K562 (cell line): ENCODE results near the gene PIEZO2. TPM values are rescaled to one million over a fixed set of nuclear protein-coding genes. Genes with fewer than 3 reads are reported as not detected.
A peak's percentile ranks its signal among the peaks of the same experiment; 100 is the strongest.

ENCODE experiments used
- ATAC-seq: fragments of 200-7000 bp; cut with Tn5 transposase; 3 replicates; pipeline ENCODE4 v1.9.1; 2020; ENCODE audit warnings: moderate library complexity
- BruUV-seq: library from RNA; stranded (reverse); fragments of 400-500 nt; replicated peaks from 2 replicates; lab custom pipeline; 2021; lab: Mats Ljungman, UMichigan
- CTCF ChIA-PET: fragments of 300-600 bp; formaldehyde crosslinking; extraction: SDS; loops from one replicate; lab custom pipeline; 2021; ENCODE audit warnings: low intra/inter-chr PET ratio; lab: Yijun Ruan, JAX
- POLR2A ChIA-PET: fragments of 300-600, 350-650 bp; sonication (Branson Sonifier 250); formaldehyde crosslinking; extraction: SDS; loops from one replicate; lab custom pipeline; 2021; ENCODE audit warnings: antibody characterized with exemption, inconsistent platforms; lab: Yijun Ruan, JAX
- DNase-seq, 4 experiments: peaks; one replicate each; pipeline versions ENCODE4 v3.0.0 to v3.0.0-alpha.2; 2011 to 2018; ENCODE audit warnings: low spot score in 3 of 4, mixed read lengths in 3 of 4; ENCODE audit errors: extremely low read depth in 1 of 4
- FAIRE-seq: peaks from 2 replicates; lab custom pipeline; 2011; peaks lifted over from hg19 to GRCh38; lab: Jason Lieb, UNC
- H2AFZ ChIP-seq: 2 replicates; pipeline ENCODE4 v1.6.0; 2011; ENCODE audit warnings: low read depth, low read length, control low read depth, inconsistent platforms
- H3K27ac ChIP-seq: fragments of 200-600 bp; 3 replicates; pipeline ENCODE4 v1.8.0; 2011; ENCODE audit warnings: low read depth, mild to moderate bottlenecking, control low read depth, inconsistent platforms, low read length, moderate library complexity, mixed read lengths; ENCODE audit errors: extremely low read depth
- H3K27me3 ChIP-seq, 2 experiments: fragments of 300-600 bp in 1 of 2; 2 replicates in 1 of 2; 3 replicates in 1 of 2; pipeline versions ENCODE4 v1.6.0 to v1.8.0; 2011; ENCODE audit warnings: inconsistent platforms in 2 of 2, low read length in 2 of 2, mild to moderate bottlenecking in 1 of 2, mixed read lengths in 1 of 2, moderate library complexity in 1 of 2; ENCODE audit not compliant: control insufficient read depth in 2 of 2, insufficient read depth in 2 of 2
- H3K36me3 ChIP-seq: fragments of 300-600 bp; 3 replicates; pipeline ENCODE4 v1.8.0; 2011; ENCODE audit warnings: mild to moderate bottlenecking, low read length, inconsistent platforms; ENCODE audit not compliant: control insufficient read depth, insufficient read depth
- H3K4me1 ChIP-seq, 2 experiments: fragments of 200-600 bp in 1 of 2; replicated peaks in 1 of 2; 2 replicates in 1 of 2; 3 replicates in 1 of 2; pipeline versions ENCODE4 v1.5.1 to v1.8.0; 2011; ENCODE audit warnings: inconsistent platforms in 2 of 2, low read length in 2 of 2, mild to moderate bottlenecking in 1 of 2, mixed read lengths in 1 of 2, moderate library complexity in 1 of 2; ENCODE audit not compliant: control insufficient read depth in 2 of 2, insufficient read depth in 2 of 2
- H3K4me2 ChIP-seq: 2 replicates; pipeline ENCODE4 v1.6.1; 2011; ENCODE audit warnings: low read length, control low read depth, inconsistent platforms, mixed read lengths; ENCODE audit not compliant: insufficient read depth
- H3K4me3 ChIP-seq: fragments of 200-600 bp; sonication (generic), shearing (Covaris generic); 2 replicates; pipeline ENCODE4 v1.5.1; 2016; ENCODE audit warnings: control low read depth, inconsistent platforms
- H3K79me2 ChIP-seq: fragments of 200-600 bp; 3 replicates; pipeline ENCODE4 v1.8.0; 2011; ENCODE audit warnings: low read length, inconsistent platforms; ENCODE audit not compliant: control insufficient read depth, insufficient read depth
- H3K9ac ChIP-seq, 2 experiments: 2 replicates each; pipeline versions ENCODE4 v1.6.0 to v1.6.1; 2011; ENCODE audit warnings: low read depth in 2 of 2, low read length in 2 of 2, control low read depth in 1 of 2, inconsistent platforms in 1 of 2, mild to moderate bottlenecking in 1 of 2, mixed read lengths in 1 of 2; ENCODE audit not compliant: insufficient read depth in 1 of 2
- H3K9me1 ChIP-seq: one replicate; pipeline ENCODE4 v1.6.0; 2011; ENCODE audit warnings: inconsistent platforms, mild to moderate bottlenecking, low read length, moderate library complexity; ENCODE audit not compliant: control insufficient read depth, insufficient read depth
- H3K9me3 ChIP-seq: replicated peaks from 2 replicates; pipeline ENCODE4 v1.5.1; 2011; ENCODE audit warnings: low read depth, low read length, inconsistent platforms; ENCODE audit not compliant: control insufficient read depth, insufficient read depth
- H4K20me1 ChIP-seq: replicated peaks from 2 replicates; pipeline ENCODE4 v1.6.1; 2011; ENCODE audit warnings: low read length, inconsistent platforms, mixed read lengths; ENCODE audit not compliant: control insufficient read depth, insufficient read depth
- ETS1 ChIP-seq: conservative IDR thresholded peaks from 2 replicates; pipeline ENCODE4 v1.6.1; 2011; ENCODE audit warnings: low read depth, mild to moderate bottlenecking, low read length; ENCODE audit not compliant: control insufficient read depth
- GABPB1 ChIP-seq: sonication (generic); formaldehyde crosslinking; IDR thresholded peaks from 2 replicates; pipeline ENCODE4 v1.8.0; 2022; ENCODE audit warnings: mild to moderate bottlenecking, missing genetic modification reagents
- GTF3C2 ChIP-seq: IDR thresholded peaks from 3 replicates; pipeline ENCODE4 v1.6.1; 2011; ENCODE audit warnings: borderline replicate concordance, mild to moderate bottlenecking, moderate library complexity; ENCODE audit not compliant: insufficient read length; ENCODE audit errors: extremely low read depth
- MXI1 ChIP-seq: IDR thresholded peaks from 2 replicates; pipeline ENCODE4 v1.6.1; 2011; ENCODE audit warnings: low read depth, mild to moderate bottlenecking, improper control_type of control experiment, low read length
- POLR2A ChIP-seq: fragments of 450-650 bp; conservative IDR thresholded peaks from 2 replicates; pipeline ENCODE4 v1.6.1; 2016
- SMARCA5 ChIP-seq: fragments of 450-650 bp; IDR thresholded peaks from 2 replicates; pipeline ENCODE4 v1.6.1; 2016
- SPI1 ChIP-seq: IDR thresholded peaks from 2 replicates; pipeline ENCODE4 v1.6.1; 2011; ENCODE audit warnings: low read depth, low read length, control low read depth, borderline replicate concordance
- STAG1 ChIP-seq: sonication (generic); formaldehyde crosslinking; IDR thresholded peaks from 2 replicates; pipeline ENCODE4 v1.5.0; 2020; ENCODE audit warnings: missing genetic modification reagents, borderline replicate concordance
- WHSC1 ChIP-seq: IDR thresholded peaks from one replicate; pipeline ENCODE4 v1.6.1; 2012; ENCODE audit warnings: low read length, control low read depth, inconsistent platforms
- ZBED1 ChIP-seq: IDR thresholded peaks from 2 replicates; pipeline ENCODE4 v1.6.1; 2014
- ZKSCAN3 ChIP-seq: fragments of 250-450 bp; sonication (Bioruptor Pico); IDR thresholded peaks from 2 replicates; pipeline ENCODE4 v1.4.0; 2020
- ZNF124 ChIP-seq: sonication (generic); formaldehyde crosslinking; IDR thresholded peaks from 2 replicates; pipeline ENCODE4 v1.8.1; 2022; ENCODE audit warnings: missing genetic modification reagents
- WGBS: fragments of 100-300 bp; shearing (Covaris generic); methylation state at CpG from one replicate; pipeline ENCODE4 v1.1.6; 2016; ENCODE audit warnings: low coverage, mixed read lengths; ENCODE audit not compliant: insufficient coverage; ENCODE audit errors: missing lambda C conversion rate; 5-methylcytosine and 5-hydroxymethylcytosine counted together
- in situ Hi-C: fragments of 300-500 bp; cut with MboI; formaldehyde crosslinking; loops from 4 replicates; pipeline ENCODE4 v1.15.0; 2018; ENCODE audit warnings: inconsistent platforms, mixed read lengths
- intact Hi-C: fragments of 100-400 bp; cut with micrococcal nuclease; formaldehyde crosslinking; loops from 2 replicates; pipeline ENCODE4 v1.14.2; 2022
- polyA plus RNA-seq, 8 experiments: library from polyadenylated mRNA; depleted of rRNA in 4 of 8; stranded (reverse) in 5 of 8; unstranded in 3 of 8; fragments of >200 nt; fragmentation: Nextera tagmentation in 2 of 8; fragmentation: Illumina TruSeq in 1 of 8; extraction: Ambion mirVana in 2 of 8; extraction: Trizol in 1 of 8; gene quantifications; 2 replicates each; pipeline versions ENCODE4 v1.2.1 to v1.2.3, GENCODE V29; 2011 to 2014; ENCODE audit warnings: inconsistent platforms in 1 of 8, missing spikeins in 1 of 8
- total RNA-seq, 7 experiments: library from RNA; depleted of rRNA in 6 of 7; stranded (reverse); fragments of >200 nt in 6 of 7; fragmentation: Illumina TruSeq in 2 of 7; extraction: Trizol in 2 of 7; gene quantifications; 2 replicates each; pipeline versions ENCODE4 v1.2.1 to v1.2.3, GENCODE V29; 2011 to 2021; ENCODE audit warnings: low replicate concordance in 1 of 7
- TF ChIP-seq, protein P1 (sequence below): fragments of 450-650 bp; IDR thresholded peaks from 2 replicates; pipeline ENCODE4 v1.7.1; 2018; ENCODE audit warnings: mild to moderate bottlenecking, low read depth; ENCODE audit not compliant: partially characterized antibody

The PIEZO2 gene
- total and polyA plus RNA-seq, 9 of the 15 experiments (the other 6 are each of a cell fraction or from before 2014, with no cell fraction given): 0.54 to 4.1 (median 2.0) TPM

- Histone ChIP-seq H3K4me3 (no peak overlapping the region), H2AFZ (no peak overlapping the region), H3K27ac (no peak overlapping the region), H3K4me2 (no peak overlapping the region), H4K20me1 (no peaks in the 10 kb centered on the region), H3K4me1 (no peaks in the 10 kb centered on the region), H3K27me3 (peaks cover 0 to 5% of the 10 kb centered on the region in 2 experiments; a peak in 1 of 5 replicates), H3K9ac (no peak overlapping the region), H3K36me3 (no peaks in the 10 kb centered on the region), H3K79me2 (no peaks in the 10 kb centered on the region), H3K9me1 (no peaks in the 10 kb centered on the region), H3K9me3 (no peaks in the 10 kb centered on the region)
- DNase-seq: no peak
- no peak for ATAC-seq
- ChIA-PET CTCF (no interaction called here), POLR2A (interaction anchor here (0.5 kb wide), 1 partner anchor 124 kb away, joined by 3 read pairs; no protein-coding TSS in a partner anchor)
- 12% methylated on average over 6 of the region's 6 CpGs for WGBS
- no peak for FAIRE-seq
- in situ Hi-C loops: no loop called here
- intact Hi-C loops: no loop called here
- BruUV-seq: no TSS peak
- no peak for TF ChIP-seq GABPB1
- TF ChIP-seq STAG1 (CRISPR knock-in tag): no peak
- no peak for TF ChIP-seq GTF3C2
- no peak for TF ChIP-seq ZNF124
- no peak for TF ChIP-seq SMARCA5
- TF ChIP-seq ETS1: no peak
- no peak for TF ChIP-seq ZBED1
- TF ChIP-seq SPI1: peak; percentile 73
- TF ChIP-seq, protein P1, sequence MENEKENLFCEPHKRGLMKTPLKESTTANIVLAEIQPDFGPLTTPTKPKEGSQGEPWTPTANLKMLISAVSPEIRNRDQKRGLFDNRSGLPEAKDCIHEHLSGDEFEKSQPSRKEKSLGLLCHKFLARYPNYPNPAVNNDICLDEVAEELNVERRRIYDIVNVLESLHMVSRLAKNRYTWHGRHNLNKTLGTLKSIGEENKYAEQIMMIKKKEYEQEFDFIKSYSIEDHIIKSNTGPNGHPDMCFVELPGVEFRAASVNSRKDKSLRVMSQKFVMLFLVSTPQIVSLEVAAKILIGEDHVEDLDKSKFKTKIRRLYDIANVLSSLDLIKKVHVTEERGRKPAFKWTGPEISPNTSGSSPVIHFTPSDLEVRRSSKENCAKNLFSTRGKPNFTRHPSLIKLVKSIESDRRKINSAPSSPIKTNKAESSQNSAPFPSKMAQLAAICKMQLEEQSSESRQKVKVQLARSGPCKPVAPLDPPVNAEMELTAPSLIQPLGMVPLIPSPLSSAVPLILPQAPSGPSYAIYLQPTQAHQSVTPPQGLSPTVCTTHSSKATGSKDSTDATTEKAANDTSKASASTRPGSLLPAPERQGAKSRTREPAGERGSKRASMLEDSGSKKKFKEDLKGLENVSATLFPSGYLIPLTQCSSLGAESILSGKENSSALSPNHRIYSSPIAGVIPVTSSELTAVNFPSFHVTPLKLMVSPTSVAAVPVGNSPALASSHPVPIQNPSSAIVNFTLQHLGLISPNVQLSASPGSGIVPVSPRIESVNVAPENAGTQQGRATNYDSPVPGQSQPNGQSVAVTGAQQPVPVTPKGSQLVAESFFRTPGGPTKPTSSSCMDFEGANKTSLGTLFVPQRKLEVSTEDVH: no peak
- TF ChIP-seq MXI1: no peak
- TF ChIP-seq POLR2A: no peak
- TF ChIP-seq ZKSCAN3 (CRISPR knock-in tag): no peak
- no peak for TF ChIP-seq WHSC1
These were observed 302.5 kb downstream of the PIEZO2 start for GRCh38 chr18:10846657-10847407.
